T47D (cell line): ENCODE results near the gene ATXN1.

Experiments
- DNase-seq, 2 experiments: peaks; one replicate each; pipeline versions ENCODE4 v3.0.0 to v3.0.0-alpha.2; 2011 to 2012; ENCODE audit warnings: low read depth in 1 of 2, low spot score in 1 of 2
- JUND ChIP-seq: IDR thresholded peaks from 2 replicates; pipeline ENCODE4 v1.6.1; 2012; ENCODE audit warnings: low read depth
- in situ Hi-C: cut with HindIII; loops from 2 replicates; pipeline ENCODE4 v1.10.0; 2016; ENCODE audit warnings: low sequenced_read_pairs, low pct_unique_long_range_greater_than_20kb

The ATXN1 gene

DNA sequence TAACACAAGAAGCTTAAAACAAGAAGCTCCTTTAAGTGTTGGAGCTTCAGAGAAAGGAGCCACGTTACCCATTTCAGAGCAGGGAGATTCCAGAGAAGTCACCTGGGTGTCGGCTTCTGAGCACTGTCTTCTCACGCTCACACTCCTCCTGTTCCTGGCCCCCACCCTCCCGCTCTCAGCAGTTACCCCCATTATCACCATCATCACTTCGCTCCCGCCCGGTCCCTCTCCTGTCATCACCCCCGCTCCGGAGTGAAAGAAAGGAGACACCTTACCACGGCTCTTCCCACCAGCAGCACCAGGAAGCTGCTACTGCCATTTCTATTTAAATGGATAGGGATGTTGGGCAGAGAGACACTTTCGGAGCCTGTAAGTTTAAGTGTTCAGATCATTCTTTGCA lies 399.0 kb downstream of the ATXN1 start:
- no peak for TF ChIP-seq JUND
- no peak for DNase-seq
- in situ Hi-C loops: no loop called here

DNA sequence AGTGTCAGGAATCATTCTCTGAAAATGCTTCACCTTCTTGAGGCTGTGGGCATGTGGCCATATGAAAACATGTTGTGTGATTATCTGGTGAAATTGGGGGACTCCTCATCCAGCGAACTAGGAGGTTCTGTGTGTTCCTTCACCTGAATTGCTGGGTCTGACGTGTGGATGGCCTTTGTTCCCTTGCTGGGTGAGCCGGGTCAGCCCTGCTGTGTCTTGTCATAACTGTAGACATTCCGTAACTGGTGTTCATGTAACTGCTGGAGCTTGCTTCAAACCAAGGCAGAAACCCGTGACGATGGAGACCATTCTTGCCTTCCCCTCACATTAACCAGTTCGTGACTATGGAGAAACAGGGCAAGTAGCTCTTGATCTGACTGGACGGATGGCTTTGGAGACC lies 399.4 kb downstream of the ATXN1 start:
- in situ Hi-C loops: no loop called here
- DNase-seq: no peak
- TF ChIP-seq JUND: no peak

DNA sequence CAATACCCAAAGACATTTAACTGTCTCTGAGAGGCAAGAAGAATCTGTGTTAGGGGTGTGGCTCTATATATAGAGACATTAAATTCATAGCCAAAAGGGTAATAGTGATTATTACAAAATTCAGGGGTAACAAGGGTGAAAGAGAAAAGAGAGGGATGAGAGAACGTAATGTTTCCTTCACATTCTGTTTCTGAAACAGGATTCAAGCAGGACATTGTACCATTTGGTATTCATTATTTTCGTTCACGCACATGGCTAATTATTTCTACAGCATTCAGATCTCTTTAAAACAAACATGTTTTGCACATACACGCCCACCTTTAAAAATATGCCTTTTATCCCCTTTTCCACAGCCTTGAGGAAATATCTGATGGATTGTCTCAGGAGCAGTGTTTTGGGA lies 400.1 kb downstream of the ATXN1 start:
- DNase-seq: no peak
- TF ChIP-seq JUND: no peak
- in situ Hi-C loops: no loop called here

DNA sequence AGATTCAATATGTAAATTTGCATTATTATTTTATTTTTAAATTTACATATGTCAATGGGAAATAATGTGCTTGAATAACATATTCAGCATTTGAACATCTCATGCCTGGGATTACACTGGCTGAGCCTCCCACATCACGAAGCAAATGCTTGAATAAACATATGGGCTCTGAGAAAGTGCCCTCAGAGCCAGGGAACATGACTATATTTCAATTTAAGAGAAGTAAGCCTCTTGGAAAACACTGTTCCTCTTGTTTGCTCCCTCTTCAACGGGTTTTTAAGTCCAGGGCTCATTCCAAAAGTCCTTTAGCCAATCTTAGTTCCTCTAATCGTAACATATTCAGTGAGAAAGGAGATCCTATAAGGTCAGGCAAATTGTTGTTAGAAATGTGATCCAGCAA lies 400.9 kb downstream of the ATXN1 start:
- TF ChIP-seq JUND: no peak
- in situ Hi-C loops: no loop called here
- no peak for DNase-seq

DNA sequence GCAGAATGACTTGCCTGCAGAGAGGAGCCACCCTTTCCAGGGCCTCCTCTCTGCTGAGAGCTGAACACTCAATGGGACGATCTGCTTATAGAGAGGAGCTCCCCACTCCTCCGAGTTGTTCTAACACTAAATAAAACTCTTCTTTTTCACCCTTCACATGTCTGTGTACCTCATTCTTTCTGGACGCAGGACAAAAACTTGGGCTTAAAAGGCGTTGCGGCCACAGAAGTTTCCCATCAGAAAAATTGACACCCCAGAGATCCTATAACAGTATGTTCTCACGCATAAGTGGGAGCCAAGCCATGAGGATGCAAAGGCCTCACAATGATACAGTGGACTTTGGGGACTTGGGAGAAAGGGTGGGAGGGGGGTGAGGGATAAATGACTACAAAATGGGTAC lies 401.7 kb downstream of the ATXN1 start:
- in situ Hi-C loops: no loop called here
- no peak for DNase-seq
- TF ChIP-seq JUND: no peak

DNA sequence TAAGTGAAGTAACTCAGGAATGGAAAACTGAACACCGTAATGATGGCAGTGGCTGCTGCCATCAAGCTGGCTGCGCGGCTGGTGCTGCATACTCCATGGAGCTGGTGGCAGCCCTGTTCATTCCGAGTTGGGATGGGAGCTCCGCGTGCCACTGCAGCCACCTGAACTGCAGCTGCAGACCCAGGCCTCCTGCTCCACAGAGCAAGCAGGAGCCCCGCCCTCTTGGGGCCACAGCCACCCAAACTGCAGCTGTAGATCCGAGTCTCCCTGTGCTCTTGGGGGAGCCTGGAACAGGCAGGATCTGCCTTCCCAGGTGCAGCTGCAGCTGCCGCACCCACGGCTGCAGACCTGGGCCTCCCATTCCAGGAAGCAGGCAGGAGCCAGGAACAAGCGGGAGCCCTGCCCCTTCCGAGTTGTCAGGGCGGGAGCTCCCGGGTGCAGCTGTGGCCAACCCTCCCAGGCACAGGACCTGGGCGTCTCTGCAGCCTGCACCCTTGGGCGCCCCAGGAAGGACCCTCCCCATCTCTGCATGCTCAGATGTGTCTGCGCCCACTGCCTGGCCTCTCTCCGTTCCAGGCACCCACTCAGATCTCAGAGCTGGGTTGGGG lies 402.6 kb downstream of the ATXN1 start:
- in situ Hi-C loops: no loop called here
- no peak for TF ChIP-seq JUND
- DNase-seq: no peak

DNA sequence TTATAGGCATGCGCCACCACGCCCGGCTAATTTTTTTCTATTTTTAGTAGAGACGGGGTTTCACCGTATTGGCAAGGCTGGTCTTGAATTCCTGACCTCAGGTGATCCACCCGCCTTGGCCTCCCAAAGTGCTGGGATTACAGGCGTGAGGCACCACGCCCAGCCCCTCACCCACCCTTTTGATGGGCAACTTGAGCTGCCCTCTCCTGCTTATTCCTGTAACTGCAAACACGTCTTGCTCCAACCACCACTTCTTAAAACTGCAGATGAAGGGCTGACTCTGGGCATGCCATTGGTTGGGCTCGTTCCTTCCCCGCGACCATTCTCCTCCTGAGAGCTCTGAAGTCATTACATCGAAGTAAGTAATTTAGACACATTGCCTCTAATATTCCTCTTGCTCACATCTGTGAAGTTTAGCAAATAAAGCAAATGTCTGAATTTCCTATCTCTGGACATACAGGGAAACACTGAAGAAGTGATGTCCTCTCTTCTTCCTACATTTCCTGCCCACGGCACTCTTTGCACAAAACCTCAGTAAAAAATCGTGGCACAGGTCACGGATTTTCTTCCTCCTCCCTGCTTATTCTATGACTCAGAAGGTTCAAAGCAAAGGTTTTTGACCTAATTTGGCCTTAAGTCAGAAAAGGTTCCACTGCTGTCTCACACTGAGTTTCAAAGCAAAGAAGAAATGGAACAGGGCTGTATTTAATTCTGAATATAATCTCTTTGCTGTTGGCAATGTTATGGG lies 405.4 kb downstream of the ATXN1 start:
- no peak for TF ChIP-seq JUND
- in situ Hi-C loops: no loop called here
- no peak for DNase-seq

DNA sequence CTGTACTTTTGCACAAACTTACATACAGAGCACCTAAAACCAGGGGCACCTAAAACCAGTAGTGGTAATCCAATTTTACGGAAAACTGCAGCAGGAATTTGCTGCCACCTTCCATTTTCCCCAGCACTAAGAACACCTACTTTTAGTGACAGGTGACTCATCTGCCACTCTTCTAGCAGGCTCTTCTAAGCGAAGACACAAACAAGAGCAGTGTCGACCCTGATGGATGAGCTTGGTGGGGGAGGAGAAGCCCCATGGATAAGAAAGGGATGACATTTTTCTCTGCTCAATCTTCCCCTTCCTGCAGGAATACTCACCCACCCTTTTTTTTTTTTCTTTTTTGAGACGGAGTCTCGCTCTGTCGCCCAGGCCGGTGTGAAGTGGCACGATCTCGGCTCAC lies 406.0 kb downstream of the ATXN1 start:
- in situ Hi-C loops: no loop called here
- no peak for DNase-seq
- TF ChIP-seq JUND: no peak

DNA sequence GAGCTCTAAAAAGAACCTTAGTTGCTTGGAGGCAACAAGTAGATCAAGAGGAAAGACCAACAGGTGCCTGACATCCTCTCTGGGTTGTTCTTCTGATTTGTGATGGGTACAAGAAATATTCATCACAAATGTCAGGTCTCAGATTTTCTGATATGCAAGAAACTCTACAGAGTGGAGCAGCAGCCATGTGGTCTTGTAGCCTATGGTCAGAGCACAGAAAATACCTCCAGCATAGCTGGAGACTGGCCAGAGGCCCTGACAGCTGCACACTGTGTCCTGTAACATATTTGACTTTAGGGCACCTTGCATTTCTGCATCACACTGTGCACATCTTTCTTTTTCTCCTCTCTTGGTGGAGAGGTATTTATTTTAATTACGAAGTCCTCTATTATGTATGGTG lies 406.6 kb downstream of the ATXN1 start:
- DNase-seq: no peak
- no peak for TF ChIP-seq JUND
- in situ Hi-C loops: no loop called here

DNA sequence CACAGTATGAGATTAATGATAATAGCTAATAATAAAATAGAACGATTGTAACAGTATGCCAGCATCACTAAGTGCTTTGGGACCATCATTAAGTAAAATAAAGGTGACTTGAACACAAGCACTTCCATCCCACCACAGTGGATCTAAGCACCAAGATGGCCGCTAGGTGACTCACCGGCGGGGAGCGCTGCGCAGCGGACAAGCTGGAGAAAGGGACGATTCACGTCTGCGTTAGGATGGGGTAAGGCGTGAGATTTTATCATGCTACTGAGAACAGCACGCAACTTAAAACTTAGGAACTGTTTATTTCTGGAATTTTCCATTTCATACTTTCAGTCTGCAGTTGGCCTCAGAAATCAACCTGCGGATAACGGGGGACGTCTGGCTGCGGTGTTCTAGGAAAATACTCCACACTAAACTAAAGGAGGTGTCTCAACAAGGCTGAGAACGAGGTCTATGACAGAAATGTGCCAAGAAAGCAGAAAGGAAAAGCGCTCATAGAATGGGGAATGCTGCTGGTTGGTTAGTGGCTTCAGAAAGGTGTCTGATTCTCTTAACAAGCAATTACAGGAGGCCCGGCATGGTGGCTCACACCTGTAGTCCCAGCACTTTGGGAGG lies 408.3 kb downstream of the ATXN1 start:
- no peak for DNase-seq
- in situ Hi-C loops: no loop called here
- no peak for TF ChIP-seq JUND

DNA sequence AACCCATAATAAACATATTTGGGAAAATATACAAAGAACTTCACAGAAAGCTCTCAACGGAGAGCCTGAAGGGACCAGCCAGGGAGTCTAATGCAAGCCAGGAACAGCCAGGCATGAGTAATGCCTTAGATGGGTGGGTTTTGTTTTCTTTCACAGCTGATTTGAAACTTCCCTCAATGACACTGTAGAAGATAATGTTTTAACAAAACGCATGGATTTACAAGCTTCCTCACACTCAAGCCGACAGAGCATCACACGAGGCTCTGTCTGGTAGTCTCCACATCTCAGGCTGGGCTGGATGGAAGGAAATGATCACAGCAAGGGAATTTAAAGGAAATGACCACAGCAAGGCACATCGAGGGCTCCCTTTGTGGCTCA lies 409.0 kb downstream of the ATXN1 start:
- in situ Hi-C loops: no loop called here
- no peak for TF ChIP-seq JUND
- DNase-seq: no peak

DNA sequence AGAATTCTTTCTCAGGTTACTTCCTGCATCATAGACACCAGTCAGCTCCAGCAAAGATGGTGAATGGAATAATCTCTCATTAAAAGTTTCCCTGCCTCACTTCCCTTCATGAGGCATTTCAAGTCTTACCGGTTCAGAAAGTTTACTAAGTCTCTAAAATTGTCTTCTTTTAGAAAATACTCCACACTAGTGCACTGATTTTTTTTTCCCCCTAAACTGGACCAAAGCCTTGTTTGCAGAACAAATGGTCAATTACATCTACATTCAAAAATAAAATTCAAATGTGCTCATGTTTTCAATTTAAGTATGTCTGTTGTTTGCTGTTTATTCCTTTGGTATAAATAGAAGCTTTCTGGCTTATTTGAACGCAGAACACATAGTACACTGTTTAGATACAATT lies 411.7 kb downstream of the ATXN1 start:
- in situ Hi-C loops: no loop called here
- TF ChIP-seq JUND: no peak
- no peak for DNase-seq

DNA sequence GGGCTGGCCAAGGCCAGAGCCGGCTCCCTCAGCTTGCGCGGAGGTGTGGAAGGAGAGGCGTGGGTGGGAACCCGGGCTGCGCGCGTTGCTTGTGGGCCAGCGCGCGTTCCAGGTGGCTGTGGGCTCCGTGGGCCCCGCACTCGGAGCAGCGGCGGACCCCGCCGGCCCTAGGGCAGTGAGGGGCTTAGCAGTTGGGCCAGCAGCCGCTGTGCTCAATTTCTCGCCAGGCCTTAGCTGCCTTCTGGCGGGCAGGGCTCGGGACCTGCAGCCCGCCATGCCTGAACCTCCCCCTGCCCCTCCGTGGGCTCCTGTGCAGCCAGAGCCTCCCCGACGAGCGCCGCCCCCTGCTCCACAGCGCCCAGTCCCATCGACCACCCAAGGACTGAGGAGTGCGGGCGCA lies 414.4 kb downstream of the ATXN1 start:
- in situ Hi-C loops: no loop called here
- DNase-seq: no peak
- no peak for TF ChIP-seq JUND
